Mucosa of descending colon (tissue), 3 donors: ENCODE data around the gene TMEM132C. TPM values are rescaled to one million over a fixed set of nuclear protein-coding genes. Genes with fewer than 3 reads are reported as not detected.

Source experiments
- ATAC-seq: fragments of 200-7000 bp; cut with Tn5 transposase; one replicate; pipeline ENCODE4 v1.9.1; 2020; ENCODE audit warnings: mild to moderate bottlenecking, moderate library complexity
- DNase-seq, 3 donors: peaks; one replicate each; pipeline ENCODE4 v3.0.0-alpha.2; 2020
- H3K36me3 ChIP-seq: fragments of 200-600 bp; one replicate; pipeline ENCODE4 v1.8.0; 2021; ENCODE audit warnings: low read depth, mild to moderate bottlenecking
- H3K4me1 ChIP-seq: fragments of 200-600 bp; one replicate; pipeline ENCODE4 v1.8.0; 2021; ENCODE audit warnings: low read depth, mild to moderate bottlenecking
- H3K4me3 ChIP-seq: fragments of 200-600 bp; one replicate; pipeline ENCODE4 v1.8.0; 2021; ENCODE audit warnings: mild to moderate bottlenecking
- H3K9me3 ChIP-seq: fragments of 200-600 bp; one replicate; pipeline ENCODE4 v1.8.0; 2021; ENCODE audit warnings: mild to moderate bottlenecking
- CTCF ChIP-seq: fragments of 200-600 bp; IDR thresholded peaks from one replicate; pipeline ENCODE4 v1.8.0; 2022; ENCODE audit warnings: antibody characterized with exemption, mild to moderate bottlenecking
- intact Hi-C, 2 donors: fragments of 100-400 bp; cut with DNase I in 1 of 2; cut with micrococcal nuclease in 1 of 2; formaldehyde crosslinking; loops; one replicate each; pipeline versions ENCODE4 v1.11.0 to v1.11.1; 2022; cut with DNase I, micrococcal nuclease
- total RNA-seq, 3 donors: library from RNA; stranded (reverse); fragmentation: NEBNext Ultra II Directional in 2 of 3; extraction: Animal tissue kit (Norgen Biotek cat#: 25700) in 2 of 3; gene quantifications; one replicate each; pipeline versions ENCODE4 v1.2.1 to v1.2.4, GENCODE V29; 2021 to 2023
- donor health status: DM: no; HTN: no; CAD: no; lungs with moderate emphysema.
- donor health status: DM: no; HTN: no; CAD: no.
- donor health status: DM: no; HTN: yes; CAD: no.

Gene TMEM132C
- total RNA-seq, 3 donors from 2014 or later, result 0.23 to 2.4 (median 1.2) TPM

- H3K4me3 ChIP-seq, result no peak overlapping the region
- ATAC-seq (no peak), DNase-seq (no peak)
- intact Hi-C loops, result no loop called here
- H3K36me3 ChIP-seq, result no peaks in the 10 kb centered on the region
- H3K4me1 ChIP-seq, result peaks cover 3% of the 10 kb centered on the region
- no peaks in the 10 kb centered on the region for H3K9me3 ChIP-seq
- TF ChIP-seq CTCF, result no peak
Measured at GRCh38 chr12:128267651-128268378, 845 bp downstream of the TMEM132C start.

GRCh38 chr12:128268379-128268995 lies 1.5 kb downstream of the TMEM132C start:
- intact Hi-C loops, result no loop called here
- no peak for DNase-seq
- H3K4me3 ChIP-seq, result no peak overlapping the region
- no peaks in the 10 kb centered on the region for H3K9me3 ChIP-seq
- TF ChIP-seq CTCF, result no peak
- peaks cover 3% of the 10 kb centered on the region for H3K4me1 ChIP-seq
- H3K36me3 ChIP-seq, result no peaks in the 10 kb centered on the region
- no peak for ATAC-seq

GRCh38 chr12:128269181-128269591 lies 2.2 kb downstream of the TMEM132C start:
- ATAC-seq, result no peak
- no peak overlapping the region for H3K4me3 ChIP-seq
- no peak for DNase-seq
- H3K4me1 ChIP-seq, result peaks cover 3% of the 10 kb centered on the region
- no peaks in the 10 kb centered on the region for H3K9me3 ChIP-seq
- H3K36me3 ChIP-seq, result no peaks in the 10 kb centered on the region
- intact Hi-C loops, result no loop called here
- TF ChIP-seq CTCF, result no peak

- Histone ChIP-seq H3K4me3 (no peak overlapping the region), H3K36me3 (no peaks in the 10 kb centered on the region), H3K9me3 (no peaks in the 10 kb centered on the region), H3K4me1 (no peaks in the 10 kb centered on the region)
- ATAC-seq (no peak), DNase-seq (peak in 1 of 3 donors; percentile 5)
- TF ChIP-seq CTCF, result no peak
- intact Hi-C loops, result no loop called here
Measured at GRCh38 chr12:128276471-128276870, 9.5 kb downstream of the TMEM132C start.

GRCh38 chr12:128286970-128287369 lies 20.0 kb downstream of the TMEM132C start:
- Histone ChIP-seq H3K4me1 (no peaks in the 10 kb centered on the region), H3K9me3 (no peaks in the 10 kb centered on the region), H3K4me3 (no peak overlapping the region), H3K36me3 (no peaks in the 10 kb centered on the region)
- DNase-seq (no peak), ATAC-seq (peak; percentile 13)
- TF ChIP-seq CTCF, result no peak
- intact Hi-C loops, result no loop called here
